ENCODE measurements around the gene NSUN6. TPM values are rescaled to one million over a fixed set of nuclear protein-coding genes. Genes with fewer than 3 reads are reported as not detected.
A peak's percentile ranks its signal among the peaks of the same experiment; 100 is the strongest.
"Not testable (repeated sequence)": the region's sequence is repeated elsewhere in the genome, so short reads cannot be mapped to it uniquely, and the experiment has no call there.

The NSUN6 gene
- total and polyA plus RNA-seq, 4 donors = 16.3 to 47.6 (median 25.0) TPM

DNA sequence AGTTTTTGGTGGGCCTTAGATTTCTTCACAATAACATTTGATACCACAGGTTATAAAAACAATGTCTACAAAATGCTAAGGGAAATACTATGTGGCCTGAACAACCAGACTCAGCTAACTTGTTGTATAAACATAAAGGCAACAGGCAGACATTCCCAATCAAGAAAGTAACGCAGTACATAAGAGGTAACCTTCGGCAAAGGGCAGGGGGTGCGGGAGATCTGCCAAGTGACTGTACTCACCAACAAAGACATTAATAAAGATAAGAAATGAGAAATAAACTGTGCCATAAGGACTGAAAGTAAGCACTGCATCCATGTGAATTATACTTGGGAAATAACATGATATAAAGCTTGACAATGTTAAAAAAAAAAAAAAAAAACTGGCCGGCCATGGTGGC is 15.4 kb downstream of the NSUN6 start:
- Histone ChIP-seq H3K4me1 (ENCODE audit: control insufficient read depth in 4 of 4, insufficient read depth in 4 of 4, low read length in 3 of 4) (peaks cover 11 to 50% (median 25%) of the 10 kb centered on the region in 4 donors), H3K4me3 (ENCODE audit: low read depth in 1 of 3, low read length in 3 of 3) (no peak overlapping the region), H3K27me3 (ENCODE audit: control insufficient read depth in 4 of 4, insufficient read depth in 4 of 4, low read length in 3 of 4) (no peaks in the 10 kb centered on the region), H3K9ac (ENCODE audit: low read depth in 1 of 2, low read length in 2 of 2) (no peak overlapping the region), H3K9me3 (ENCODE audit: control insufficient read depth in 4 of 4, low read length in 3 of 4) (no peaks in the 10 kb centered on the region), H3K27ac (ENCODE audit: low read depth in 1 of 2, low read length in 2 of 2) (peak overlapping the region; percentile 67 to 70), H3K36me3 (ENCODE audit: control insufficient read depth in 4 of 4, insufficient read depth in 3 of 4, low read depth in 1 of 4, low read length in 3 of 4) (peaks cover 0 to 2% (median 0%) of the 10 kb centered on the region in 4 donors)
- WGBS = 47% methylated on average over 4 of the region's 4 CpGs
- DNase-seq (ENCODE audit: low spot score) = no peak
- TF ChIP-seq, protein P1, sequence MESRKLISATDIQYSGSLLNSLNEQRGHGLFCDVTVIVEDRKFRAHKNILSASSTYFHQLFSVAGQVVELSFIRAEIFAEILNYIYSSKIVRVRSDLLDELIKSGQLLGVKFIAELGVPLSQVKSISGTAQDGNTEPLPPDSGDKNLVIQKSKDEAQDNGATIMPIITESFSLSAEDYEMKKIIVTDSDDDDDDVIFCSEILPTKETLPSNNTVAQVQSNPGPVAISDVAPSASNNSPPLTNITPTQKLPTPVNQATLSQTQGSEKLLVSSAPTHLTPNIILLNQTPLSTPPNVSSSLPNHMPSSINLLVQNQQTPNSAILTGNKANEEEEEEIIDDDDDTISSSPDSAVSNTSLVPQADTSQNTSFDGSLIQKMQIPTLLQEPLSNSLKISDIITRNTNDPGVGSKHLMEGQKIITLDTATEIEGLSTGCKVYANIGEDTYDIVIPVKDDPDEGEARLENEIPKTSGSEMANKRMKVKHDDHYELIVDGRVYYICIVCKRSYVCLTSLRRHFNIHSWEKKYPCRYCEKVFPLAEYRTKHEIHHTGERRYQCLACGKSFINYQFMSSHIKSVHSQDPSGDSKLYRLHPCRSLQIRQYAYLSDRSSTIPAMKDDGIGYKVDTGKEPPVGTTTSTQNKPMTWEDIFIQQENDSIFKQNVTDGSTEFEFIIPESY (IDR thresholded peaks at IDR 0.05) = no peak
- TF ChIP-seq, protein P2, sequence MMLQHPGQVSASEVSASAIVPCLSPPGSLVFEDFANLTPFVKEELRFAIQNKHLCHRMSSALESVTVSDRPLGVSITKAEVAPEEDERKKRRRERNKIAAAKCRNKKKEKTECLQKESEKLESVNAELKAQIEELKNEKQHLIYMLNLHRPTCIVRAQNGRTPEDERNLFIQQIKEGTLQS (IDR thresholded peaks at IDR 0.05) = no peak
- TF ChIP-seq RXRA (IDR thresholded peaks at IDR 0.05) (no peak), FOXA2 (IDR thresholded peaks at IDR 0.05) (no peak), FOXA1 (IDR thresholded peaks at IDR 0.05) (no peak), GABPA (IDR thresholded peaks at IDR 0.05 in 1 of 2, conservative IDR thresholded peaks at IDR 0.05 in 1 of 2) (no peak), NR2F2 (IDR thresholded peaks at IDR 0.05) (no peak), JUND (IDR thresholded peaks at IDR 0.05) (no peak), YY1 (IDR thresholded peaks at IDR 0.05) (no peak), HNF4G (IDR thresholded peaks at IDR 0.05) (no peak), SP1 (IDR thresholded peaks at IDR 0.05) (no peak), EGR1 (IDR thresholded peaks at IDR 0.05; ENCODE audit: low read depth in 2 of 2) (no peak)
- TF ChIP-seq, protein P3, sequence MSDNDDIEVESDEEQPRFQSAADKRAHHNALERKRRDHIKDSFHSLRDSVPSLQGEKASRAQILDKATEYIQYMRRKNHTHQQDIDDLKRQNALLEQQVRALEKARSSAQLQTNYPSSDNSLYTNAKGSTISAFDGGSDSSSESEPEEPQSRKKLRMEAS (IDR thresholded peaks at IDR 0.05) = no peak
- TF ChIP-seq, protein P4, sequence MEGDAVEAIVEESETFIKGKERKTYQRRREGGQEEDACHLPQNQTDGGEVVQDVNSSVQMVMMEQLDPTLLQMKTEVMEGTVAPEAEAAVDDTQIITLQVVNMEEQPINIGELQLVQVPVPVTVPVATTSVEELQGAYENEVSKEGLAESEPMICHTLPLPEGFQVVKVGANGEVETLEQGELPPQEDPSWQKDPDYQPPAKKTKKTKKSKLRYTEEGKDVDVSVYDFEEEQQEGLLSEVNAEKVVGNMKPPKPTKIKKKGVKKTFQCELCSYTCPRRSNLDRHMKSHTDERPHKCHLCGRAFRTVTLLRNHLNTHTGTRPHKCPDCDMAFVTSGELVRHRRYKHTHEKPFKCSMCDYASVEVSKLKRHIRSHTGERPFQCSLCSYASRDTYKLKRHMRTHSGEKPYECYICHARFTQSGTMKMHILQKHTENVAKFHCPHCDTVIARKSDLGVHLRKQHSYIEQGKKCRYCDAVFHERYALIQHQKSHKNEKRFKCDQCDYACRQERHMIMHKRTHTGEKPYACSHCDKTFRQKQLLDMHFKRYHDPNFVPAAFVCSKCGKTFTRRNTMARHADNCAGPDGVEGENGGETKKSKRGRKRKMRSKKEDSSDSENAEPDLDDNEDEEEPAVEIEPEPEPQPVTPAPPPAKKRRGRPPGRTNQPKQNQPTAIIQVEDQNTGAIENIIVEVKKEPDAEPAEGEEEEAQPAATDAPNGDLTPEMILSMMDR (IDR thresholded peaks at IDR 0.05; ENCODE audit: low read depth, low read length, missing input control) = no peak
- TF ChIP-seq, protein P5, sequence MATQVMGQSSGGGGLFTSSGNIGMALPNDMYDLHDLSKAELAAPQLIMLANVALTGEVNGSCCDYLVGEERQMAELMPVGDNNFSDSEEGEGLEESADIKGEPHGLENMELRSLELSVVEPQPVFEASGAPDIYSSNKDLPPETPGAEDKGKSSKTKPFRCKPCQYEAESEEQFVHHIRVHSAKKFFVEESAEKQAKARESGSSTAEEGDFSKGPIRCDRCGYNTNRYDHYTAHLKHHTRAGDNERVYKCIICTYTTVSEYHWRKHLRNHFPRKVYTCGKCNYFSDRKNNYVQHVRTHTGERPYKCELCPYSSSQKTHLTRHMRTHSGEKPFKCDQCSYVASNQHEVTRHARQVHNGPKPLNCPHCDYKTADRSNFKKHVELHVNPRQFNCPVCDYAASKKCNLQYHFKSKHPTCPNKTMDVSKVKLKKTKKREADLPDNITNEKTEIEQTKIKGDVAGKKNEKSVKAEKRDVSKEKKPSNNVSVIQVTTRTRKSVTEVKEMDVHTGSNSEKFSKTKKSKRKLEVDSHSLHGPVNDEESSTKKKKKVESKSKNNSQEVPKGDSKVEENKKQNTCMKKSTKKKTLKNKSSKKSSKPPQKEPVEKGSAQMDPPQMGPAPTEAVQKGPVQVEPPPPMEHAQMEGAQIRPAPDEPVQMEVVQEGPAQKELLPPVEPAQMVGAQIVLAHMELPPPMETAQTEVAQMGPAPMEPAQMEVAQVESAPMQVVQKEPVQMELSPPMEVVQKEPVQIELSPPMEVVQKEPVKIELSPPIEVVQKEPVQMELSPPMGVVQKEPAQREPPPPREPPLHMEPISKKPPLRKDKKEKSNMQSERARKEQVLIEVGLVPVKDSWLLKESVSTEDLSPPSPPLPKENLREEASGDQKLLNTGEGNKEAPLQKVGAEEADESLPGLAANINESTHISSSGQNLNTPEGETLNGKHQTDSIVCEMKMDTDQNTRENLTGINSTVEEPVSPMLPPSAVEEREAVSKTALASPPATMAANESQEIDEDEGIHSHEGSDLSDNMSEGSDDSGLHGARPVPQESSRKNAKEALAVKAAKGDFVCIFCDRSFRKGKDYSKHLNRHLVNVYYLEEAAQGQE (IDR thresholded peaks at IDR 0.05) = no peak

DNA sequence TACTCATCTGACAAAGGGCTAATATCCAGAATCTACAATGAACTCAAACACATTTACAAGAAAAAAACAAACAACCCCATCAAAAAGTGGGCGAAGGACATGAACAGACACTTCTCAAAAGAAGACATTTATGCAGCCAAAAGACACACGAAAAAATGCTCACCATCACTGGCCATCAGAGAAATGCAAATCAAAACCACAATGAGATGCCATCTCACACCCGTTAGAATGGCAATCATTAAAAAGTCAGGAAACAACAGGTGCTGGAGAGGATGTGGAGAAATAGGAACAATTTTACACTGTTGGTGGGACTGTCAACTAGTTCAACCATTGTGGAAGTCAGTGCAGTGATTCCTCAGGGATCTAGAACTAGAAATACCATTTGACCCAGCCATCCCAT is 18.9 kb downstream of the NSUN6 start:
- not testable (repeated sequence) for H3K27me3 ChIP-seq (ENCODE audit: control insufficient read depth in 4 of 4, insufficient read depth in 4 of 4, low read length in 3 of 4); H3K27ac ChIP-seq (ENCODE audit: low read depth in 1 of 2, low read length in 2 of 2); H3K9me3 ChIP-seq (ENCODE audit: control insufficient read depth in 4 of 4, low read length in 3 of 4); H3K9ac ChIP-seq (ENCODE audit: low read depth in 1 of 2, low read length in 2 of 2); DNase-seq (ENCODE audit: low spot score); H3K4me3 ChIP-seq (ENCODE audit: low read depth in 1 of 3, low read length in 3 of 3); H3K36me3 ChIP-seq (ENCODE audit: control insufficient read depth in 4 of 4, insufficient read depth in 3 of 4, low read depth in 1 of 4, low read length in 3 of 4)
- 93% methylated on average over 2 of the region's 3 CpGs for WGBS
- peaks cover 7 to 19% (median 9%) of the 10 kb centered on the region in 4 donors for H3K4me1 ChIP-seq (ENCODE audit: control insufficient read depth in 4 of 4, insufficient read depth in 4 of 4, low read length in 3 of 4)
